Activated CD4-positive, alpha-beta T cell treated with anti-CD3 and anti-CD28 coated beads, Interleukin-2, amount 10 ng/mL, durations not matched to agents 24 days and 14 days (primary cell): ENCODE results near the gene PRR14L. TPM values are rescaled to one million over a fixed set of nuclear protein-coding genes. Genes with fewer than 3 reads are reported as not detected.

Experiments used
- DNase-seq: peaks from one replicate; pipeline ENCODE4 v3.0.0; 2022
- H3K27ac Mint-ChIP-seq: one replicate; pipeline ENCODE4 v1.8.0; 2022; ENCODE audit warnings: mild to moderate bottlenecking, mixed read lengths
- H3K27me3 Mint-ChIP-seq: one replicate; pipeline ENCODE4 v1.8.0; 2022; ENCODE audit warnings: mixed read lengths
- H3K36me3 Mint-ChIP-seq: one replicate; pipeline ENCODE4 v1.8.0; 2022; ENCODE audit warnings: low read depth, mild to moderate bottlenecking, mixed read lengths
- H3K4me1 Mint-ChIP-seq: one replicate; pipeline ENCODE4 v1.8.0; 2021; ENCODE audit warnings: mixed read lengths
- H3K4me3 Mint-ChIP-seq: one replicate; pipeline ENCODE4 v1.8.0; 2022; ENCODE audit warnings: mild to moderate bottlenecking, moderate library complexity, mixed read lengths
- H3K9me3 Mint-ChIP-seq: one replicate; pipeline ENCODE4 v1.8.0; 2021; ENCODE audit warnings: mixed read lengths
- intact Hi-C: fragments of 100-400 bp; cut with micrococcal nuclease; formaldehyde crosslinking; loops from one replicate; pipeline ENCODE4 v1.15.1; 2023
- total RNA-seq: library from RNA; stranded (reverse); gene quantifications from 2 replicates; pipeline ENCODE4 v1.2.3, GENCODE V29; 2022

PRR14L gene
- total RNA-seq, 1 donor from 2014 or later, result 61.0 TPM

DNA sequence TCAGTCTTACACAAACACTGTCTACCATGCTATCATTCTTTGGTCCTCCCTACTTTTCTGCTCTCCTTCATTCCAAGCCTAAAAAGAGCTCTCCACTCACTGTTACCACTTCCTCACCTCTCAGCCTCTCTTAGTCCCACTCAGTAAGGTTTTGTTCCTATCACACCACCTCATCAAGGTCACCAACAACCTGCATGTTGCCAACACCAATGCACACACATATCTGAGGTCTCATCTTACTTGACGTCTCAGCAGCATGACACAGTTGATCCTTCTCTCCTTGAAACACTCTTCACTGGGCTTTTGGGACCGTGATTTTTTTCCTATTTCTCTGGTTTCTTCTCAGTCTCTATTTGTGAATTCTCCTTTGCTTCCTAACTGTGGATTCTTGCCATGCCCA lies 96.0 kb downstream of the PRR14L start:
- H3K9me3 Mint-ChIP-seq, result no peaks in the 10 kb centered on the region
- H3K27me3 Mint-ChIP-seq, result no peaks in the 10 kb centered on the region
- DNase-seq, result no peak
- H3K4me1 Mint-ChIP-seq, result peaks cover 16% of the 10 kb centered on the region
- no peak overlapping the region for H3K4me3 Mint-ChIP-seq
- peak overlapping the region; percentile 52 for H3K27ac Mint-ChIP-seq
- peaks cover 13% of the 10 kb centered on the region for H3K36me3 Mint-ChIP-seq
- intact Hi-C loops, result no loop called here

- no peak for DNase-seq
- Mint-ChIP-seq H3K36me3 (peaks cover 19% of the 10 kb centered on the region), H3K4me1 (peaks cover 16% of the 10 kb centered on the region), H3K27me3 (no peaks in the 10 kb centered on the region), H3K9me3 (no peaks in the 10 kb centered on the region), H3K27ac (no peak overlapping the region), H3K4me3 (no peak overlapping the region)
- intact Hi-C loops, result no loop called here
Measured at GRCh38 chr22:31652911-31653684, 96.8 kb downstream of the PRR14L start.

DNA sequence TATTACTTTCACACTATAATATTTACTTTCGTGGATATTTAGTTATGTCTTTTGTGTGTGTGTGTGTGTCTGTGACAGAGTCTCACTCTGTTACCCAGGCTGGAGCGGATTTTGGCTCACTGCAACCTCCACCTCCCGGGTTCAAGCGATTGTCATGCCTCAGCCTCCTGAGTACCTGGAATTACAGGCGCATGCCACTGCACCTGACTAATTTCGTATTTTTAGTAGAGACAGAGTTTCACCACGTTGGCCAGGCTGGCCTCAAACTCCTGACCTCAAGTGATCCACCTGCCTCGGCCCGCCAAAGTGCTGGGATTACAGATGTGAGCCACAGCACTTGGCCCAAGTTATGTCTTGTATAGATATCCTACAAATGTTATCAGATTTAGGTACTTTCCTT lies 97.8 kb downstream of the PRR14L start:
- no peaks in the 10 kb centered on the region for H3K27me3 Mint-ChIP-seq
- peaks cover 21% of the 10 kb centered on the region for H3K4me1 Mint-ChIP-seq
- no peaks in the 10 kb centered on the region for H3K9me3 Mint-ChIP-seq
- H3K27ac Mint-ChIP-seq, result no peak overlapping the region
- DNase-seq, result no peak
- H3K36me3 Mint-ChIP-seq, result peaks cover 23% of the 10 kb centered on the region
- H3K4me3 Mint-ChIP-seq, result no peak overlapping the region
- intact Hi-C loops, result no loop called here

DNA sequence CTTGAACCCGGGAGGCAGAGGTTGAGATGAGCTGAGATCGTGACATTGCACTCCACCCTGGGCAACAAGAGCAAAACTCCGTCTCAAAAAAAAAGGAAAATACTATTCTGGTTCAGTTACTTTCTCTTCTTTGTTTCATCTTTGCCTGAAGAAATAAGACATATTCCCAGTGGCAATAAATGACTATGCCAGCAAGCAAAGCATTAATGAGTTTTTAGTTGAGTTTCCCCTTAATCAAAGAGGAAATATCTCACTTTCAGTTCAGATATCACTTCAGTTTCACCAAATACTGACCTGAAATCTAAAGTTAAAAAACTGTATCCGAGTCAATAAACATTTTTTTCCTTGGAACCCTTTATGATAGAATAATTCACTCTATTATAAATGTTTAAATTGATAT lies 98.3 kb downstream of the PRR14L start:
- H3K4me3 Mint-ChIP-seq, result no peak overlapping the region
- H3K9me3 Mint-ChIP-seq, result no peaks in the 10 kb centered on the region
- no peaks in the 10 kb centered on the region for H3K27me3 Mint-ChIP-seq
- peaks cover 25% of the 10 kb centered on the region for H3K36me3 Mint-ChIP-seq
- no peak overlapping the region for H3K27ac Mint-ChIP-seq
- no peak for DNase-seq
- peaks cover 25% of the 10 kb centered on the region for H3K4me1 Mint-ChIP-seq
- intact Hi-C loops, result no loop called here

DNA sequence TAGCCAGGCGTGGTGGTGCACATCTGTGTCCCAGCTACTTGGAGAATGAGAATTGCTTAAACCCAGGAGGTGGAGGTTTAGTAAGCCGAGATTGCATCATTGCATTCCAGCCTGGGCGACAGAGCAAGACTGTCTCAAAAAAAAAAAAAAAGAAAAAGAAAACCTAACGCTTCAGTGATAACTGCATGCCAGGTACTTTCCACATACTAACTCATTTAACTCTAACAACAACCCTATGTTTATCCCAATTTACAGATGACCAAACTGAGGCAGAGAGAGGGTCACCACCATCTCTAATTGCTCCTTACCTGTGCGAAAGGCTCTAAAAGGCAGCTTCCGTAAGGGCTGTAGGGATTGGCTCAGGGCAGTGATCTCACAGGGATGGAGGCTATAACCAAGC lies 99.5 kb downstream of the PRR14L start:
- no peaks in the 10 kb centered on the region for H3K27me3 Mint-ChIP-seq
- peaks cover 31% of the 10 kb centered on the region for H3K4me1 Mint-ChIP-seq
- no peak overlapping the region for H3K27ac Mint-ChIP-seq
- peaks cover 31% of the 10 kb centered on the region for H3K36me3 Mint-ChIP-seq
- intact Hi-C loops, result no loop called here
- no peak overlapping the region for H3K4me3 Mint-ChIP-seq
- H3K9me3 Mint-ChIP-seq, result no peaks in the 10 kb centered on the region
- DNase-seq, result no peak

GRCh38 chr22:31647523-31648320 lies 102.2 kb downstream of the PRR14L start:
- no peak for DNase-seq
- no peaks in the 10 kb centered on the region for H3K9me3 Mint-ChIP-seq
- no peaks in the 10 kb centered on the region for H3K27me3 Mint-ChIP-seq
- no peak overlapping the region for H3K4me3 Mint-ChIP-seq
- peaks cover 36% of the 10 kb centered on the region for H3K36me3 Mint-ChIP-seq
- intact Hi-C loops, result no loop called here
- H3K4me1 Mint-ChIP-seq, result peaks cover 23% of the 10 kb centered on the region
- peak overlapping the region; percentile 72 for H3K27ac Mint-ChIP-seq

DNA sequence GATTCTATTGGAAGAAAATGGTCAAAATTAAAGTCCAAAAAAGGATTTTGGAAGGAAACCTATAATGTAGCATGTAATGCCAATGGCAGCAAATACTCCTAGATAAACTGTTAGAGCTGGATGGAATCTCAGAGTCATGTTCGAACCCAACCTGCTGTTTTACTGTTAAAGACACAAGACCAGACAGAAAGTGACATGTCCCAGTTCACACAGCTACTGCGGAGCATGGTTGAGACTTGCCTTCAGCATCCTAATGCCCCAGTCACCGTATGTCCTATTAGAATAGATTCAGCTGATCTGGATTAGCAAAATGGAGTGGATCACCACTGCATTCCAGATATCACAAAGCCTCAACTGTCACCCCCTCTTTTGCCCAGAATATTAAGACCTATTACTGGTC lies 102.9 kb downstream of the PRR14L start:
- peaks cover 36% of the 10 kb centered on the region for H3K36me3 Mint-ChIP-seq
- no peak for DNase-seq
- no peaks in the 10 kb centered on the region for H3K9me3 Mint-ChIP-seq
- intact Hi-C loops, result no loop called here
- H3K27ac Mint-ChIP-seq, result peak overlapping the region; percentile 72
- H3K4me1 Mint-ChIP-seq, result peaks cover 22% of the 10 kb centered on the region
- H3K27me3 Mint-ChIP-seq, result no peaks in the 10 kb centered on the region
- no peak overlapping the region for H3K4me3 Mint-ChIP-seq

DNA sequence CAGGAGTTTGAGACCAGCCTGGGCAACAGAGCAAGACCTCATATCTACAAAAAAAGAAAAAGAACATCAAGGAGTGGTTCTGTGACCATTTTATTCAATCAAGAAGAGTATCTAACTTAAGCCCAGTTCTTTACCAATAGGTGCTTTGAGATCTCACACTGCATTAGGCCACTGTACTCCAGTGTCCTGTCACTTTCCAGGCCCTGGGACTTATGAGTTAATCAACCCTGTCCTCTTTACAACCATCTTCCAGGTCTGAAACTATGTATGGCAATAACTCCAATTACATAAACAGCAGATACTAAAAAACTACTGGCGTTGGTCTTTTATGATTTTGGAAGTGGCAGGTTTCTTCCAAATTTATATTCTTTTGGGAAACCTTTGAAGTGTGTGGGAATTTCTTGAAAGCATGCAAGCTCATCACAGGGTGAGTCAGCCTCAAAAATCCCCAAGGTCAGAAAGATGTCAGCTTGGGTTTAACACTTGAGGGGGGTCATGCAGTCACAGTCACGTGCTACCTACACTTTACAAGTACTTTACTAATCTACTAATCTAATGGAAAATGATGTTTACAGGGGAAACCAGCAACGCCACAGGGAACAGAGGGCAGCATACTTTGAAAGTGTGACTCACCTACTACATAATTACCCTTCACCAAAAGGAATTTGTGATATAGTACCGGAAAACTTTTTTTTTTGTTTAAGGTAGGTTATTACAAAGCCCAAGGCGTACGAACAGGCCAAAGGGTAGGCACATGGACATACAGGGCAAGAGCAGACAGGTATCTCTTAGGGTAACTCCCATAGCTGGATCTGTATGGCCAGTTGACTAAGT lies 103.5 kb downstream of the PRR14L start:
- Mint-ChIP-seq H3K27ac (peak overlapping the region; percentile 72), H3K4me3 (peak overlapping the region; percentile 19), H3K36me3 (peaks cover 36% of the 10 kb centered on the region), H3K9me3 (no peaks in the 10 kb centered on the region), H3K4me1 (peaks cover 20% of the 10 kb centered on the region), H3K27me3 (no peaks in the 10 kb centered on the region)
- intact Hi-C loops, result loop anchor here (1.0 kb wide), 1 partner anchor 16 kb away; the partner anchor contains the start of gene PISD
- DNase-seq, result peak; percentile 63

GRCh38 chr22:31639436-31640039 lies 110.4 kb downstream of the PRR14L start:
- intact Hi-C loops, result no loop called here
- Mint-ChIP-seq H3K4me3 (no peak overlapping the region), H3K36me3 (peaks cover 11% of the 10 kb centered on the region), H3K9me3 (no peaks in the 10 kb centered on the region), H3K27ac (no peak overlapping the region), H3K27me3 (no peaks in the 10 kb centered on the region), H3K4me1 (peaks cover 29% of the 10 kb centered on the region)
- DNase-seq, result no peak

GRCh38 chr22:31637891-31638618 lies 111.9 kb downstream of the PRR14L start:
- peak overlapping the region; percentile 40 for H3K4me3 Mint-ChIP-seq
- peaks cover 6% of the 10 kb centered on the region for H3K36me3 Mint-ChIP-seq
- intact Hi-C loops, result no loop called here
- H3K27ac Mint-ChIP-seq, result peak overlapping the region; percentile 72
- no peaks in the 10 kb centered on the region for H3K9me3 Mint-ChIP-seq
- no peak for DNase-seq
- H3K4me1 Mint-ChIP-seq, result peaks cover 30% of the 10 kb centered on the region
- no peaks in the 10 kb centered on the region for H3K27me3 Mint-ChIP-seq

GRCh38 chr22:31637447-31637890 lies 112.5 kb downstream of the PRR14L start:
- Mint-ChIP-seq H3K27ac (no peak overlapping the region), H3K4me3 (no peak overlapping the region), H3K36me3 (peaks cover 6% of the 10 kb centered on the region), H3K4me1 (peaks cover 30% of the 10 kb centered on the region), H3K27me3 (no peaks in the 10 kb centered on the region), H3K9me3 (no peaks in the 10 kb centered on the region)
- intact Hi-C loops, result no loop called here
- no peak for DNase-seq

- intact Hi-C loops, result loop anchor here (2.0 kb wide), 1 partner anchor 77 kb away; no protein-coding TSS in a partner anchor
- H3K27me3 Mint-ChIP-seq, result no peaks in the 10 kb centered on the region
- H3K27ac Mint-ChIP-seq, result no peak overlapping the region
- H3K4me1 Mint-ChIP-seq, result peaks cover 31% of the 10 kb centered on the region
- H3K36me3 Mint-ChIP-seq, result peaks cover 1% of the 10 kb centered on the region
- H3K9me3 Mint-ChIP-seq, result no peaks in the 10 kb centered on the region
- DNase-seq, result peak; percentile 58
- H3K4me3 Mint-ChIP-seq, result no peak overlapping the region
Measured at GRCh38 chr22:31635638-31636306, 114.2 kb downstream of the PRR14L start.
